Heart left ventricle (tissue), 13 donors: ENCODE data around the gene STXBP5.

ENCODE experiments used
- POLR2A ChIP-seq, 2 donors: fragments of 450-650 bp; IDR thresholded peaks; one replicate each; pipeline ENCODE4 v1.6.1; 2017; ENCODE audit warnings: antibody characterized with exemption in 2 of 2, mild to moderate bottlenecking in 2 of 2, moderate library complexity in 2 of 2
- TF ChIP-seq, protein P1 (sequence below), 12 donors: fragments of 200-600 bp; sonication (generic) in 4 of 12; IDR thresholded peaks; one replicate each; pipeline versions ENCODE4 v1.5.0 to v1.8.0; 2018 to 2022; ENCODE audit warnings: antibody characterized with exemption in 12 of 12, mild to moderate bottlenecking in 5 of 12
- donor health status: ischemic (EF 13 %, LVEDD 7.1; RV severe dilation, severe dysfunction).
- donor health status: DM: no; HTN: yes; CAD: no.
- donor health status: DM: no; HTN: no; CAD: no.
- donor health status: ischemic (EF 25% LVEDD 6.9; RV normal size, moderate dysfunction).
- donor health status: ischemic (EF 25% LVEDD 5.7; RV mildly dilated, moderate dysfunction).
- donor health status: ischemic (EF 35%, LVEDD 5.7; RV mildly dilated, moderate dysfunction).
- donor health status: nonischemic (EF 11% LVEDD 7.7; RV severe dilation, severe dysfunction).
- donor health status: DM: yes; HTN: yes; CAD: no.
- donor health status: PGD.
- donor health status: ischemic (EF 29% LVEDD 5.4; RV normal size, mild dysfunction).
- donor health status: nonischemic (EF 23%, LVEDD 6.1; RV moderate dilation, normal function).

DNA sequence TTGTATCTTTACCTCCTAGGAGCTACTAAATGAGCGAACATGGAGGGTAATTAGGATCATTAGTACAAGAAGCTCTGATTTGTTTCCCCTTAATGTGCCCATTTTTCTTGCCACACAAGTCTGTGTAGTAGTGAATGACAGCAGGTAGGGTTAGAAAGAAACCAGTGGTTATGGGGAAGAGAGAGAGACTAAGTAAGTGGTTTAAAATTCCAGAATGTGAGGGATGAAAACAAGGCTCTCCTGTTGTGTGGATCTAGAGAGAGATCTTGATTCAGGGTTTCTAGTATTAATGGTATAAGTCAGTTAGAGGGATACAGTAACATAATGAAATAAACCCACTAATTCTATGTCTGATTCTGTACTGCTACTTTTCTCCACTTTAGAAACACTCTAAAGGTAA lies 22.7 kb downstream of the STXBP5 start:
- TF ChIP-seq, protein P1, sequence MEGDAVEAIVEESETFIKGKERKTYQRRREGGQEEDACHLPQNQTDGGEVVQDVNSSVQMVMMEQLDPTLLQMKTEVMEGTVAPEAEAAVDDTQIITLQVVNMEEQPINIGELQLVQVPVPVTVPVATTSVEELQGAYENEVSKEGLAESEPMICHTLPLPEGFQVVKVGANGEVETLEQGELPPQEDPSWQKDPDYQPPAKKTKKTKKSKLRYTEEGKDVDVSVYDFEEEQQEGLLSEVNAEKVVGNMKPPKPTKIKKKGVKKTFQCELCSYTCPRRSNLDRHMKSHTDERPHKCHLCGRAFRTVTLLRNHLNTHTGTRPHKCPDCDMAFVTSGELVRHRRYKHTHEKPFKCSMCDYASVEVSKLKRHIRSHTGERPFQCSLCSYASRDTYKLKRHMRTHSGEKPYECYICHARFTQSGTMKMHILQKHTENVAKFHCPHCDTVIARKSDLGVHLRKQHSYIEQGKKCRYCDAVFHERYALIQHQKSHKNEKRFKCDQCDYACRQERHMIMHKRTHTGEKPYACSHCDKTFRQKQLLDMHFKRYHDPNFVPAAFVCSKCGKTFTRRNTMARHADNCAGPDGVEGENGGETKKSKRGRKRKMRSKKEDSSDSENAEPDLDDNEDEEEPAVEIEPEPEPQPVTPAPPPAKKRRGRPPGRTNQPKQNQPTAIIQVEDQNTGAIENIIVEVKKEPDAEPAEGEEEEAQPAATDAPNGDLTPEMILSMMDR (IDR thresholded peaks at IDR 0.05) = no peak
- no peak for TF ChIP-seq POLR2A (IDR thresholded peaks at IDR 0.05)
